ENCODE results near the gene LRRC56.

LRRC56 gene

DNA sequence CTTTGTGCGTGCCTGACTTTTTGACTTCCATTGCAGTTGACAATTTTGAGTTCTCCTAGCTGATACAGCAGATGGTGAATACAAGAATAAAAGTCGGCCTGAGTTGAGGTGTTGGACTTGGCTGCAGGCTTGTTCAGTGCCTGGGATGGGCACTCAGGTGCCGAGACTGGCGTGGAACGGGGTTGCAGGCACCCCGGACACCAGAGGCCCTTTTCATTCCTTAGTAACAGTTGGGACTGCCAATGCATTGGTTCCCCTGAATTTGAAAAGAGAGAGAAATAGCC lies 40.2 kb downstream of the LRRC56 start:
- no peak for FAIRE-seq

DNA sequence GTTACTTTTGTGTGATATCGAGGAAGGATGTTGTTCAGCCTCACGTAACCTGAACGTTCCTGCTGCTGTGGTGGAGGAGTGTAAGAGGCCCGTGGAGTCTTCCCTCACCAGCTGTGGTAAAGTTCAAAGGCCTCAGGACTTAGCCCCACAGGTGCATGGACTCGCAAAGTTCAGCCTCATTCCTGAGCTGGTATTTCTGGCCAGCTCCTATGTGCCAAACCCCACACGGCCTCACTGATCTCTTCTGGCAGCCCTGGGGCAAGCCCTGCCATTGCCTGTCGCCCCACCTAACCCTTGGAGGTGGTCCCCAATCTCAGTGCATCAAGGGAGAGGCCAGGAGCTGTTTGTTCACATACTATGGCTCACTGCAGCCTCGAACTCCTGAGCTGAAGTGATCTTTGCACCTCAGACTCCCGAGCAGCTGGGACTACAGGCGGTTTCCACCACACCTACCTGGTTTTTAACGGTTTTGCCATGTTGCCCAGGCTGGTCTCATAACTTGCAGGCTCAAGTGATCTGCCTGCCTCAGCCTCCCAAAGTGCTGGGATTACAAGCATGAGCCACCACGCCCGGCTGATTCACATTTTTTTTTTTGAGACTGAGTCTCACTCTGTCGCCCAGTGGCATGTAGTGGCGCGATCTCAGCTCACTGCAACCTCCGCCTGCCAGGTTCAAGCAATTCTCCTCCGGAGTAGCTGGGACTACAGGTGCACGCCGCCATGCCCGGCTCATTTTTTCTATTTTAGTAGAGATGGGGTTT lies 41.1 kb downstream of the LRRC56 start:
- FAIRE-seq, result no peak

DNA sequence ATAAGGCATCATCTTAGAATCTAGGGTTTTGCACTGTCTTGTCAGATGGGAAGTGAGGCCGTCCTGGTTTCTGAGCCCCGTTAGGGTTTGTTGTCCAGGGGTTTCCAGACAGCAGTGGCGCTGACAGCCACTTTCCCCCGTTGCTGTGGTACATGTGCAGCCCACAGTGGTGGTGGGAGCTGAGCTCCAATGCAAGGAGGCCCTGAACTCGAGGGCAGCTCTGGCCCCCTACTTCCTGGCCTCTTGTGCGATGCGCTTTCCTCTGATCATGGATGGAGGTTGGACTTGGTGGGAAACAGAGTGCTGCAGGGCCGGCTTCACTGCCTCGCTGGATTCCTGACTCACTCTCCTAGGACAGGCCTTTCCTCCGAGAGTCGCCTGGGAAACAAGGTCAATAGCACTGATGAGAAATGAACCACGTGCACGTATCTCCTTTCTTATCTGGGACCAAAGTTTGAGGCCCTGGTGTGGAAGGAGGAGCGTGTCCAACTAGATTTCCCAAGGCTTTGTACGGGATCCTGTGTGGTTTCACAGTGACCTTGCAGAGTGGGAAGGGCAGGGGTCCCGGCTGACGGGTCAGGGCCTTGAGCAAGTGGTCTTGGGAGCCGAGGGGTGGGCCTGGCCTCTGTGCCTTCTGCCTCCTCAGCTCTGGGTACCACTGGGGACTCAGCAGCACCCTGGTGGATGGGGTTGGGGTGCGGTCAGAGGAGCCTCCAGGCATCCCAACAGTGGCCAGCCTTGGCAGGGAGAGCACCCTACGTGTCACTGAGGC lies 42.7 kb downstream of the LRRC56 start:
- FAIRE-seq, result no peak

- no peak for FAIRE-seq
Measured at GRCh38 chr11:581342-581741, 44.0 kb downstream of the LRRC56 start.

DNA sequence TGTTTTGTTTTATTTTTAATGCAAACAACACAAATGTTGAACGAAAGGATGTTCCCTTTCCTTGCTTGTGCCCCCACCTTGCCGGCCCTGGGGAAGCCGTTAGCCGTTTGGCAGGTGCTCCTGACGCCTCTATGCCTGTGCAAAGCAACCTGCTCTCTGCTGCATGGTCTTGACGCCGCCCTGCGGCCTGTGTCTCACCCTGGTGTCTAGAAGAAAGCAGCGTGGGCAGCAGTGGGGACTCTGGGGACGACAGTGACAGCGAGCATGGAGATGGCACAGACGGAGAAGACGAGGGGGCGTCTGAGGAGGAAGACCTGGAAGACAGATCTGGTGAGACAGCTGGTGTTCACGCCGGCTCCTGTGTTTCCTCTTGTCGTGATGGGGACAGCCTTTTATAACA lies 44.4 kb downstream of the LRRC56 start:
- no peak for FAIRE-seq

DNA sequence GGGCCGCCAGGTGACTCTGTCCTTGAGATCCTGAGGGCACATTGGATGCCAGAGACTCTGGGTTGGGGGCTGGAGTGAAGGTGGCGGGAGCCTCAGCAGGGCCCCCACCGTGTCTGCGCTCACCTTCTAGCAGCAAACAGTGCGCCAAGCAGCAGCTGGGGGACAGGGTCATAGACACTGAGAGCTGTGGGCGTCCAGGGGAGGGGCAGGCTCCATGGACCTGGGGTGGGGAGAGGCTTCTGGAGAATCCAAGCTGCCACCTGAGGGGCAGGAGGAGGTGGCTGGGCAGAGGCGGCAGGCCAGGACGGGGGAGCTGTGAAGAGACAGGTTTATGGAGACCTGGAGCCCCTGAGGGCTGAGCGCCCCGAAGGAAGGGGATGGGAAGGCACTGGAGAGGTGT lies 47.0 kb downstream of the LRRC56 start:
- no peak for FAIRE-seq

DNA sequence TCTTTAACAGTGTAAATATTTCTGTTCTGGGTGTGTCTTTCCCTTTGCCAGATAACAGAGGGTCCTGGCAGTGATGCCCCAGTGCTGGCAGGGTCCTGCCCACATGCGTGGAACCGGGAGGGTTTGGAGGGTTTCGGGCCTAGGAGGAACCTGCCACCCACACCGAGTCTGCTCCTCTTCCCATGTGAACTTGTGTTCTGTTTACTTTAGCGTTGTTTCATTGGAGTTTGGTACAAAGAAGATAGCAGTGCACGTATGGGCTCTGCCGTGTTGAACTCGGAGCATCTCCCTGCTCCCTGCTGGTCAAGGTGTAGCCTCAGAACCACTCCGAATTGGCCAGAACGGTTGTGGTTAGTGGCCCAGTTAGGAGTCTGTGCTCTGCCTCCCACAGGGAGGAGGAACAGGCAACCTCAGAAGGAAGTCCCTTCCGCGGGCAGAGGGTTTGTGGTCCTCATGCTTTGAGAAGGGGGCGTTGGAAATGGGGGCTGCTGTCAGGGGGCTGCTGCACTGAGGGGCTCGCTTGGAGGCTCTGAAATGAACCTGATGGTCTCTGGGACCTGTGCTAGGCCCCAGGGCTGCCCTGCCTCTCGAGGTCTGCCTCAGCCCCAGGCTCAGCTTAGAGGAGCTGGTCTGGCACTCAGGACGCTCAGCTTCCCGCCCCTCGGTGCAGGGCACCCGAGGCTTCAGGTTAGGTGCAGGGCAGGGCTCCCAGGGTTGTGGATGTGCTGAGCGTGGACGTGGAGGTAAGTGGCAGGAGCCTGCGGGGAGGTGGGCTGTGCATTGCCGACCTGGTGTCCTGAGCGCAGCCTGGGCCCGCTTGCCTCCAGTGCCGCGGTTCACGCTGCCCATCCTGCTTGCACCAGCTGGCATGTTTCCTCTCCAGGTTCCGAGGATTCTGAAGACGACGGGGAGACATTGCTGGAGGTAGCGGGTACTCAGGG lies 49.3 kb downstream of the LRRC56 start:
- no peak for FAIRE-seq

GRCh38 chr11:587546-587945 lies 50.2 kb downstream of the LRRC56 start:
- no peak for FAIRE-seq

- FAIRE-seq, result no peak
Measured at GRCh38 chr11:587978-588380, 50.7 kb downstream of the LRRC56 start.

GRCh38 chr11:589798-590197 lies 52.5 kb downstream of the LRRC56 start:
- no peak for FAIRE-seq

DNA sequence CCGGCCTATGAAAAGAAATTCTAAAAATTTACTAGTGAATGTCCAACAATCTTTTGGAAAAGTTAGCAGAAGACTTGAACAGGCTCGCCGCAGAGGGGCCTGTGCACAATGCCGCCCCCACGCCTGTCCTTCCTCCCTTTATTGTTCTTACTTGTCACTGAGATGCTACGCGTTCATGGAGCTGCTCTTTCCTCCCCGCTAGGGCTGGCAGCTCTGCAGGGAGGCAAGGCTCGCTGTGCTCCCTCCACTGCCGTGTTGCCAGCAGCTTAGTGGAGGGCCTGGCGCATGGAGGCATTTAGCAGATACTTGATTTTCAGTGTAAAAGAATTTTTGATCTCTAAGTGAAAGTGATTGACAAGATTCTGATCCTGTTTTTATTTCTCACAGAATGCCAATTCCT lies 53.7 kb downstream of the LRRC56 start:
- no peak for FAIRE-seq

DNA sequence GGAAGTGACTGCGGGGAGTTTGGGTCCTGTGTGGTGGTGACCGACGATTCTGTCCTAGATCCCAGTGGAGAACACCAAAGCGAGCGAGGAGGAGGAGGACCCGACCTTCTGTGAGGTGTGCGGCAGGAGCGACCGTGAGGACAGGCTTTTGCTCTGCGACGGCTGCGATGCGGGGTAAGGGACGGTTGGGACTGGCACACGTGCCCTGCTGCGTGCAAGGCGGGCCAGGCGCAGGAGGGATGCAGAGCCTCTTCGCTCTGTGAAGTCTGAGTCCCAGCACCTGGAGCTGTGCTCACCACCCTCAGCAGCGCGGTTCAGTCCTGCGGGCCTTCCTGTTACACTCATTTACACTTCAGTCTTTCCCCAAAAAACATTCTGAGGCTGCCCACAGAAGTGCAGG lies 55.2 kb downstream of the LRRC56 start:
- no peak for FAIRE-seq

- no peak for FAIRE-seq
Measured at GRCh38 chr11:592918-593317, 55.6 kb downstream of the LRRC56 start.

GRCh38 chr11:593347-593746 lies 56.0 kb downstream of the LRRC56 start:
- FAIRE-seq, result no peak

DNA sequence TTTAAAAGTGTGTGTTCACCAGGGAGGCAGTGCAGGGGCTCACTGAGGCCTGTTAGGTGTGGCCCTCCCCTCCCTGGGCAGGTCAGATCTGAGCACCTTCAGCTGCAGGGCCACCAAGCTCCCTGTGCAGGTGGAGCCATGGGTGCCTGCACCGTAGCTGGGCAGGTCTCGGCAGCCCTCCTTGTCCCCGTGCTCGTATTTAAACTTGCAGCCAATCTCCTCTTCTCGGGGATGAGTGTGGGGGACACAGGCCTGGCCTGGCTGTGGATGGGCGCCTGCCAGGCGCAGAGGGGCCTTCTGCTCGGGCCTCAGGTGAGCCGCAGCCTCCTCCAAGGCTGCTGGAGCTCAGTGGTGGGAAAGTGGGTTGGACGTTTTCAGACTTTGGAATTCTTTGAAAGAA lies 58.1 kb downstream of the LRRC56 start:
- FAIRE-seq, result no peak

GRCh38 chr11:596374-596773 lies 59.0 kb downstream of the LRRC56 start:
- FAIRE-seq, result no peak

DNA sequence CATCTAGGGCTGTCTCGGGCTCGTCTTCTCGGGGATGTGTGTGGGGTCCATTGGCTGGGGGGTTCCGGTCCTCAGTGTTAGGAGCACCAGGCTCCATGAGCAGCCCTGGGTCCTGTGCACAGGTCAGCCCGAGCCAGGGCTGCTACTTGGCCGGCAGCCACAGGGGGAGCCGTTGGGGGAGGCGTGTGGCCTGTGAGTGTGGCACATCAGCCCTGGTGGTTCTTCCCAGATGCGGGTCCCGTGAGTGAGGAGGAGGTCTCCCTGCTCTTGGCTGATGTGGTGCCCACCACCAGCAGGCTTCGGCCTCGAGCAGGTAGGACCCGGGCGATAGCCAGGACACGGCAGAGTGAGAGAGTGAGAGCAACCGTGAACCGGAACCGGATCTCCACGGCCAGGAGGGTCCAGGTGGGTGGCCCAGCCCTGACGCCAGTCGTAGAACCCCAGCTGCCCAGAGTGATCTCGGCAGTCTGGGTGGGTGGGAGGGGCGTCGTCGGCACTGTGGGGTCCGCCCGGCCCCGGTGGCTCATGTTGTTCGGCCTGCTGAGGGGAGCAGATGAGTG lies 59.9 kb downstream of the LRRC56 start:
- no peak for FAIRE-seq

DNA sequence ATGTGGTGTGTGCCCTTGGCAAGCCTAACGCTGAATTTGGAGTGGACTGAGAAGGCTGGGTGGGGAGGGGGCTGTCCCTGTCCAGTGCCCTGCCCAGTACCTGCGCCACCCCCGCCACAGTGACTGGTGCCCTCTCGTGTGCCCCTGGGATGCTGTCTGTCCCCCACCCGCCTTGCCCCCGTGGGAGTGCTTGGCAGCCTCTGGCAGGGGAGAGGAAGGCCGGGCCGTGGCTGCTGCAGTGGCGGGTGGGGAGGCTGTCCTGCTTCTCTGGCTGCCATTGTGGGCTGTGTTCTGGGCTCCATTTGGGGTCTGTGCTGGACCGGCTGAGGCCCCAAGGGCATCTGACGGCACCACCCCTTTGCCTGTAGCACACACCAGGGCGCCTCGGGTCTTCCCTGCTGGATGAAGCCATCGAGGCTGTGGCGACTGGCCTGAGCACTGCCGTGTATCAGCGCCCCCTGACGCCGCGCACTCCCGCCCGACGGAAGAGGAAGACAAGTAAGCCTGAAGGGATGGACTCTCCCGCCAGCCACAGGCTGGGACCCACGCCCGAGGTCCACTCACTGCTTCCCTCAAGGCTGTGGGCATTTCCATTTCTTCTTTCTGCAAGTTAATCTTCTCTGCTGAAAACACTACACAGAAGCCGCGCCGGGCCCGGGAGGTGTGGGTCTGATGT lies 60.8 kb downstream of the LRRC56 start:
- no peak for FAIRE-seq

DNA sequence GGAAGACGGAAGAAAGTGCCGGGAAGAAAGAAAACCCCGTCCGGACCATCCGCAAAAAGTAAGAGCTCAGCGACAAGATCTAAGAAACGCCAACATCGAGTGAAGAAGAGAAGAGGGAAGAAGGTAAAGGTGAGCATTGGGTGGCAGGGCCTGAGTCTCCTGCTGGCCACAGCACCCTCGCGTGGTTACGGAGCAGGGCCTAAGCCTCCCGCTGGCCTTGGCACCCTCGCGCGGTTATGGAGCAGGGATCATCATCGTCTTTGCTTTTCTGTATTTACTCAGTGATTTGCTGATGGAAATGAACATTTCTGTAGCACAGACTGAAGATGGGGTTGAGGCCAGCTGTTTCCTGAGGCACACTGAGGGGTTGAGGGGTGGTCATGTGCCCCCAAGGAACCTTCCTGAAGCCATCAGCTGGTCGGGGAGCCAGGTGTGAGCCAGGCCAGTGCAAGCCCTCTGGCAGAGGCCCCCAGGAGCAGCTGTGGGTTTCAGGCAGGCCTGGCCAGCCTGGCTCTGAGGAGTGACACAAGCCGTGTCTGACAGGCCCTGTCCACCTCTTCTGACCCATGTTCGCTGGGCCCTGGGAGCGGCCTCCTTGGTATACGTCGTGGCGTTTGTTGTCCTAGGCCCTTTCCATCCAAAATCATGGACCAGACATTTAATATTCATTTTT lies 64.4 kb downstream of the LRRC56 start:
- no peak for FAIRE-seq

DNA sequence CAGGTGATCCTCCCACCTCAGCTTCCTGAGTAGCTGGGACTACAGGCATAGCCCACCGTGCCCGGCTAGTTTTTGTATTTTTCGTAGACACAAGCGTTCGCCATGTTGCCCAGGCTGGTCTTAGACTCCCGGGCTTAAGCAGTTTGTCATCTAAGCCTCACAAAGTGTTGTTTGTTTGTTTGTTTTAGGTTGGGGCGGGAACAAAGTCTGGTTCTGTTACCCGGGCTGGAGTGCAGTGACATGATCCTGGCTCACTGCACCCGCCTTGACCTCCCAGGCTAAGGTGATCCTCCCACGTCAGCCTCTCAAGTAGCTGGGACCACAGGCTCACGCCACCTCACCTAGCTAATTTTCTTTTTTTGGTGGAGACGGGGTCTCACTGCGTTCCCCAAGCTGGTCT lies 65.8 kb downstream of the LRRC56 start:
- FAIRE-seq, result no peak
